Right lobe of liver (tissue), 6 donors: Measurements from ENCODE around the gene PSMG2. TPM values are rescaled to one million over a fixed set of nuclear protein-coding genes. Genes with fewer than 3 reads are reported as not detected.
"Not testable (repeated sequence)": the region's sequence is repeated elsewhere in the genome, so short reads cannot be mapped to it uniquely, and the experiment has no call there.

Experiments used
- ATAC-seq, 4 donors: fragments of 200-7000 bp; cut with Tn5 transposase; one replicate each; pipeline ENCODE4 v1.9.1; 2020; ENCODE audit warnings: mild to moderate bottlenecking in 4 of 4, moderate library complexity in 4 of 4
- DNase-seq, 3 donors: peaks; one replicate each; pipeline ENCODE4 v3.0.0-alpha.2; 2020
- H3K27ac ChIP-seq, 3 donors: fragments of 200-600 bp; one replicate each; pipeline ENCODE4 v1.8.0; 2022
- H3K27me3 ChIP-seq, 2 donors: fragments of 200-600 bp; one replicate each; pipeline ENCODE4 v1.8.0; 2022
- H3K36me3 ChIP-seq, 4 donors: fragments of 200-600 bp; sonication (generic) in 1 of 4; one replicate each; pipeline versions ENCODE4 v1.5.1 to v1.8.0; 2017 to 2022; ENCODE audit warnings: control low read depth in 1 of 4
- H3K4me1 ChIP-seq, 4 donors: fragments of 200-600 bp; sonication (generic) in 1 of 4; one replicate each; pipeline versions ENCODE4 v1.5.1 to v1.8.0; 2017 to 2022; ENCODE audit warnings: control low read depth in 1 of 4
- H3K4me3 ChIP-seq, 3 donors: fragments of 200-600 bp; one replicate each; pipeline ENCODE4 v1.8.0; 2022
- H3K9me3 ChIP-seq, 4 donors: fragments of 200-600 bp; sonication (generic) in 1 of 4; one replicate each; pipeline versions ENCODE4 v1.5.1 to v1.8.0; 2017 to 2022; ENCODE audit warnings: control low read depth in 1 of 4
- CTCF ChIP-seq, 4 donors: fragments of 200-600 bp in 3 of 4; fragments of 450-650 bp in 1 of 4; IDR thresholded peaks; one replicate each; pipeline versions ENCODE4 v1.5.1 to v1.8.0; 2016 to 2022; ENCODE audit warnings: antibody characterized with exemption in 4 of 4, mild to moderate bottlenecking in 2 of 4
- POLR2A ChIP-seq: fragments of 450-650 bp; IDR thresholded peaks from one replicate; pipeline ENCODE4 v1.6.1; 2017; ENCODE audit warnings: antibody characterized with exemption, mild to moderate bottlenecking
- WGBS: methylation state at CpG from one replicate; pipeline ENCODE4 v1.1.6; 2018; ENCODE audit warnings: low coverage, low lambda C conversion rate; ENCODE audit not compliant: insufficient coverage; ENCODE audit errors: missing lambda C conversion rate; 5-methylcytosine and 5-hydroxymethylcytosine counted together
- intact Hi-C, 2 donors: fragments of 100-400 bp; cut with DNase I; formaldehyde crosslinking; loops; one replicate each; pipeline versions ENCODE4 v1.11.2 to v1.14.1; 2022
- total RNA-seq, 6 experiments: library from RNA; depleted of rRNA in 2 of 6; stranded (reverse); fragments of >200 nt in 2 of 6; fragmentation: NEBNext Ultra II Directional in 3 of 6; extraction: Animal tissue kit (Norgen Biotek cat#: 25700) in 3 of 6; gene quantifications; one replicate each; pipeline versions ENCODE4 v1.1.0 to v1.2.4, GENCODE V29; 2016 to 2023
- donor health status: DM: no; HTN: yes; CAD: no.
- donor health status: DM: no; HTN: no; CAD: no.
- donor health status: DM: no; HTN: no; CAD: no.
- donor health status: DM: no; HTN: yes; CAD: no.
- donor health status: DM: no; HTN: yes; CAD: no.

Gene PSMG2
- total RNA-seq, 6 experiments from 2014 or later: 27.2 to 37.4 (median 30.7) TPM

- Histone ChIP-seq H3K27me3 (no peaks in the 10 kb centered on the region), H3K36me3 (no peaks in the 10 kb centered on the region), H3K4me3 (no peak overlapping the region), H3K27ac (no peak overlapping the region), H3K4me1 (no peaks in the 10 kb centered on the region), H3K9me3 (no peaks in the 10 kb centered on the region)
- ATAC-seq (no peak), DNase-seq (no peak)
- intact Hi-C loops: no loop called here
- TF ChIP-seq POLR2A: no peak
- no peak for TF ChIP-seq CTCF (IDR thresholded peaks at IDR 0.05)
- 64% methylated on average over 3 of the region's 5 CpGs for WGBS
These were observed 48.7 kb downstream of the PSMG2 start for GRCh38 chr18:12751503-12751884.

GRCh38 chr18:12751891-12752290, 49.0 kb downstream of the PSMG2 start:
- WGBS: 57% methylated on average over 1 of the region's 4 CpGs

GRCh38 chr18:12754511-12754910, 51.7 kb downstream of the PSMG2 start:
- no peaks in the 10 kb centered on the region for H3K27me3 ChIP-seq
- 86% methylated on average over 6 of the region's 6 CpGs for WGBS
- H3K4me1 ChIP-seq: no peaks in the 10 kb centered on the region

More at GRCh38 chr18:12751891-12752290, 49.0 kb downstream of the PSMG2 start:
- TF ChIP-seq POLR2A (no peak), CTCF (IDR thresholded peaks at IDR 0.05) (no peak)
- Histone ChIP-seq H3K36me3 (no peaks in the 10 kb centered on the region), H3K4me3 (no peak overlapping the region), H3K27ac (no peak overlapping the region), H3K9me3 (no peaks in the 10 kb centered on the region), H3K4me1 (no peaks in the 10 kb centered on the region), H3K27me3 (no peaks in the 10 kb centered on the region)
- intact Hi-C loops: no loop called here
- ATAC-seq (peak in 1 of 4 donors; percentile 14), DNase-seq (no peak)

GRCh38 chr18:12755606-12756005, 52.8 kb downstream of the PSMG2 start:
- DNase-seq: not testable (repeated sequence)

More at GRCh38 chr18:12754511-12754910, 51.7 kb downstream of the PSMG2 start:
- ATAC-seq: no peak
- Histone ChIP-seq H3K36me3 (no peaks in the 10 kb centered on the region), H3K9me3 (no peaks in the 10 kb centered on the region), H3K27ac (no peak overlapping the region), H3K4me3 (no peak overlapping the region)
- no peak for DNase-seq
- intact Hi-C loops: no loop called here
- TF ChIP-seq CTCF (IDR thresholded peaks at IDR 0.05) (no peak), POLR2A (no peak)

GRCh38 chr18:12756619-12757239, 53.9 kb downstream of the PSMG2 start:
- WGBS: 88% methylated on average over 10 of the region's 14 CpGs
- H3K9me3 ChIP-seq, DNase-seq, ATAC-seq, H3K4me3 ChIP-seq, H3K36me3 ChIP-seq, intact Hi-C loops, H3K4me1 ChIP-seq, H3K27ac ChIP-seq, H3K27me3 ChIP-seq: not testable (repeated sequence)

More at GRCh38 chr18:12755606-12756005, 52.8 kb downstream of the PSMG2 start:
- H3K36me3 ChIP-seq, H3K27ac ChIP-seq, ATAC-seq, H3K9me3 ChIP-seq, H3K4me1 ChIP-seq, H3K27me3 ChIP-seq, intact Hi-C loops, H3K4me3 ChIP-seq: not testable (repeated sequence)
- no CpG with 5 or more reads among the region's 6 CpGs for WGBS

- WGBS: 75% methylated on average over 3 of the region's 3 CpGs
These were observed 55.7 kb downstream of the PSMG2 start for GRCh38 chr18:12758566-12758965.

More at GRCh38 chr18:12758566-12758965, 55.7 kb downstream of the PSMG2 start:
- H3K27ac ChIP-seq, H3K36me3 ChIP-seq, intact Hi-C loops, ATAC-seq, DNase-seq, H3K4me3 ChIP-seq, H3K9me3 ChIP-seq, H3K27me3 ChIP-seq, H3K4me1 ChIP-seq: not testable (repeated sequence)
